ENCODE data around the gene CA9. TPM values are rescaled to one million over a fixed set of nuclear protein-coding genes. Genes with fewer than 3 reads are reported as not detected.
A peak's percentile ranks its signal among the peaks of the same experiment; 100 is the strongest.

Gene CA9
- total RNA-seq, 1 donor from 2014 or later, result not detected

GRCh38 chr9:35656831-35657545, 16.7 kb upstream of the CA9 start:
- H3K9me3 Mint-ChIP-seq (ENCODE audit: unreplicated experiment), result no peaks in the 10 kb centered on the region
- peak overlapping the region; percentile 71 for H3K4me3 Mint-ChIP-seq (ENCODE audit: unreplicated experiment)
- peaks cover 9% of the 10 kb centered on the region for H3K36me3 Mint-ChIP-seq (ENCODE audit: unreplicated experiment)
- TF ChIP-seq CTCF (IDR thresholded peaks at IDR 0.05), result no peak
- peaks cover 41% of the 10 kb centered on the region for H3K4me1 Mint-ChIP-seq (ENCODE audit: unreplicated experiment)
- no peaks in the 10 kb centered on the region for H3K27me3 Mint-ChIP-seq (ENCODE audit: unreplicated experiment)
- DNase-seq (ENCODE audit: extremely low spot score, unreplicated experiment), result no peak
- H3K27ac Mint-ChIP-seq (ENCODE audit: unreplicated experiment), result peak overlapping the region; percentile 95

- DNase-seq (ENCODE audit: extremely low spot score, unreplicated experiment), result peak; percentile 99
- H3K4me1 Mint-ChIP-seq (ENCODE audit: unreplicated experiment), result peaks cover 45% of the 10 kb centered on the region
- no peaks in the 10 kb centered on the region for H3K9me3 Mint-ChIP-seq (ENCODE audit: unreplicated experiment)
- peaks cover 9% of the 10 kb centered on the region for H3K36me3 Mint-ChIP-seq (ENCODE audit: unreplicated experiment)
- H3K27me3 Mint-ChIP-seq (ENCODE audit: unreplicated experiment), result no peaks in the 10 kb centered on the region
- H3K4me3 Mint-ChIP-seq (ENCODE audit: unreplicated experiment), result peak within 1 kb of the TSS; percentile 84
- peak within 1 kb of the TSS; percentile 95 for H3K27ac Mint-ChIP-seq (ENCODE audit: unreplicated experiment)
- no peak for TF ChIP-seq CTCF (IDR thresholded peaks at IDR 0.05)
Measured at GRCh38 chr9:35657546-35658136, 16.1 kb upstream of the CA9 start, which contains the start of gene RMRP. Gene RMRP, minus strand, starts transcription at chr9:35658019.

- Mint-ChIP-seq H3K4me3 (ENCODE audit: unreplicated experiment) (peak within 1 kb of the TSS; percentile 84), H3K27me3 (ENCODE audit: unreplicated experiment) (no peaks in the 10 kb centered on the region), H3K27ac (ENCODE audit: unreplicated experiment) (peak within 1 kb of the TSS; percentile 95), H3K36me3 (ENCODE audit: unreplicated experiment) (peaks cover 9% of the 10 kb centered on the region), H3K4me1 (ENCODE audit: unreplicated experiment) (peaks cover 49% of the 10 kb centered on the region), H3K9me3 (ENCODE audit: unreplicated experiment) (no peaks in the 10 kb centered on the region)
- peak; percentile 97 for DNase-seq (ENCODE audit: extremely low spot score, unreplicated experiment)
- peak; percentile 79 for TF ChIP-seq CTCF (IDR thresholded peaks at IDR 0.05)
Measured at GRCh38 chr9:35658137-35658967, 15.4 kb upstream of the CA9 start, which contains the start of gene CCDC107. Gene CCDC107, plus strand, starts transcription at chr9:35658292. Its CDS starts 88 bp downstream, at chr9:35658380.

GRCh38 chr9:35658968-35659220, 14.8 kb upstream of the CA9 start:
- peak overlapping the region; percentile 95 for H3K27ac Mint-ChIP-seq (ENCODE audit: unreplicated experiment)
- peak overlapping the region; percentile 84 for H3K4me3 Mint-ChIP-seq (ENCODE audit: unreplicated experiment)
- no peak for DNase-seq (ENCODE audit: extremely low spot score, unreplicated experiment)
- TF ChIP-seq CTCF (IDR thresholded peaks at IDR 0.05), result no peak
- H3K4me1 Mint-ChIP-seq (ENCODE audit: unreplicated experiment), result peaks cover 52% of the 10 kb centered on the region
- H3K36me3 Mint-ChIP-seq (ENCODE audit: unreplicated experiment), result peaks cover 9% of the 10 kb centered on the region
- no peaks in the 10 kb centered on the region for H3K9me3 Mint-ChIP-seq (ENCODE audit: unreplicated experiment)
- no peaks in the 10 kb centered on the region for H3K27me3 Mint-ChIP-seq (ENCODE audit: unreplicated experiment)

GRCh38 chr9:35659340-35659739, 14.4 kb upstream of the CA9 start:
- H3K36me3 Mint-ChIP-seq (ENCODE audit: unreplicated experiment), result peaks cover 9% of the 10 kb centered on the region
- H3K9me3 Mint-ChIP-seq (ENCODE audit: unreplicated experiment), result no peaks in the 10 kb centered on the region
- H3K27ac Mint-ChIP-seq (ENCODE audit: unreplicated experiment), result peak overlapping the region; percentile 95
- no peak for TF ChIP-seq CTCF (IDR thresholded peaks at IDR 0.05)
- H3K4me3 Mint-ChIP-seq (ENCODE audit: unreplicated experiment), result peak overlapping the region; percentile 84
- H3K4me1 Mint-ChIP-seq (ENCODE audit: unreplicated experiment), result peaks cover 55% of the 10 kb centered on the region
- H3K27me3 Mint-ChIP-seq (ENCODE audit: unreplicated experiment), result no peaks in the 10 kb centered on the region
- no peak for DNase-seq (ENCODE audit: extremely low spot score, unreplicated experiment)

All from osteocyte (in vitro differentiated cells).